Effector memory CD4-positive, alpha-beta T cell (primary cell): Measurements from ENCODE around the gene ESR1.
"Not testable (repeated sequence)": the region's sequence is repeated elsewhere in the genome, so short reads cannot be mapped to it uniquely, and the experiment has no call there.

Source experiments
- DNase-seq, 3 donors: peaks; one replicate each; pipeline ENCODE4 v3.0.0-alpha.2; 2020
- H3K27ac ChIP-seq: 2 replicates; pipeline ENCODE4 v1.7.0; 2013; ENCODE audit warnings: mild to moderate bottlenecking, low read length, moderate library complexity; ENCODE audit not compliant: insufficient read depth, poor library complexity, severe bottlenecking
- H3K27me3 ChIP-seq: replicated peaks from 2 replicates; pipeline ENCODE4 v1.7.0; 2013; ENCODE audit warnings: mild to moderate bottlenecking, low read length; ENCODE audit not compliant: insufficient read depth, control insufficient read depth, poor library complexity, severe bottlenecking
- H3K36me3 ChIP-seq: 2 replicates; pipeline ENCODE4 v1.7.0; 2013; ENCODE audit warnings: mild to moderate bottlenecking, low read length, moderate library complexity; ENCODE audit not compliant: control insufficient read depth, insufficient read depth
- H3K4me1 ChIP-seq: 2 replicates; pipeline ENCODE4 v1.7.0; 2013; ENCODE audit warnings: low read length, mild to moderate bottlenecking; ENCODE audit not compliant: control insufficient read depth, insufficient read depth, poor library complexity, severe bottlenecking
- H3K4me3 ChIP-seq: 2 replicates; pipeline ENCODE4 v1.7.0; 2013; ENCODE audit warnings: low read length, low read depth, mild to moderate bottlenecking; ENCODE audit not compliant: insufficient read depth, poor library complexity, severe bottlenecking
- H3K9me3 ChIP-seq: 2 replicates; pipeline ENCODE4 v1.7.0; 2013; ENCODE audit warnings: mild to moderate bottlenecking, low read length, moderate library complexity; ENCODE audit not compliant: control insufficient read depth

The ESR1 gene

DNA sequence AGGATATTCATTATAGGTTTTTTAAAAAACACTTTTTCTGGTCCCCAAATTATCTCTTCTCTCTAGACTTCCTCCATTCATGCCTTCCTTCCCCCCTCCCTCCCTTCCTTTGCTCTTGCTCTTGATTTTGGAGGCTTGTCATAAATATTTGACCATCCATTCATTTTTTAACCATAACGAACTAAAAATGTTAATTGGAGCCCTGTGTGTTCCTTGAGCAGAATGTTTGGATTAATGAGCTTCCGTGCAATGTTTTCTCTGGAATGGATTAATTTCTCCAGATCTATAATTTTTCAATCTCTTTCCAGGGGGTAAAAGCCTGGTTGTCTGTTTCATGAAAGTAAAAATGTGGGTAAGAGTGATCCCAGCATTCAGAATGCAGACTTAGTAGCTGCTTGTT lies 155.5 kb downstream of the ESR1 start:
- Histone ChIP-seq H3K27ac (no peak overlapping the region), H3K36me3 (no peaks in the 10 kb centered on the region), H3K4me3 (no peak overlapping the region), H3K27me3 (no peaks in the 10 kb centered on the region), H3K4me1 (no peaks in the 10 kb centered on the region), H3K9me3 (no peaks in the 10 kb centered on the region)
- DNase-seq, result no peak

DNA sequence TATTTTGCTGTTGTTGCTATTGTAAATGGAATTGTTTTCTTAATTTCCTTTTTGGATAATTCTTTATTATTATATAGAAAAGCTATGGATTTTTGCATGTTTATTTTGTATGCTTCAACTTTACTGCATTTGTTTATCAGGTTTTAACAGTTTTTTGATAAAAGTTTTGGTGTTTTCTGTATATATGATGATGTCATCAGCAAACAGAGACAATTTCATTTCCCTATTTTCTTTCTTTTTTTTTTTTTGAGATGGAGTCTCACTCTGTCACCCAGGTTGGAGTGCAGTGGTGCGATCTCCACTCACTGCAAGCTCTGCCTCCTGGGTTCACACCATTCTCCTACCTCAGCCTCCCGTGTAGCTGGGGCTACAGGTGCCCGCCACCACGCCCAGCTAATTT lies 156.9 kb downstream of the ESR1 start:
- H3K27me3 ChIP-seq, H3K4me1 ChIP-seq, H3K9me3 ChIP-seq, H3K27ac ChIP-seq, H3K4me3 ChIP-seq, DNase-seq, H3K36me3 ChIP-seq: not testable (repeated sequence)

- no peaks in the 10 kb centered on the region for H3K27me3 ChIP-seq
- H3K9me3 ChIP-seq, result no peaks in the 10 kb centered on the region
- no peaks in the 10 kb centered on the region for H3K36me3 ChIP-seq
- no peak overlapping the region for H3K27ac ChIP-seq
- DNase-seq, result no peak
- H3K4me1 ChIP-seq, result no peaks in the 10 kb centered on the region
- H3K4me3 ChIP-seq, result no peak overlapping the region
Observed at GRCh38 chr6:151974061-151974617, 166.7 kb downstream of the ESR1 start.

DNA sequence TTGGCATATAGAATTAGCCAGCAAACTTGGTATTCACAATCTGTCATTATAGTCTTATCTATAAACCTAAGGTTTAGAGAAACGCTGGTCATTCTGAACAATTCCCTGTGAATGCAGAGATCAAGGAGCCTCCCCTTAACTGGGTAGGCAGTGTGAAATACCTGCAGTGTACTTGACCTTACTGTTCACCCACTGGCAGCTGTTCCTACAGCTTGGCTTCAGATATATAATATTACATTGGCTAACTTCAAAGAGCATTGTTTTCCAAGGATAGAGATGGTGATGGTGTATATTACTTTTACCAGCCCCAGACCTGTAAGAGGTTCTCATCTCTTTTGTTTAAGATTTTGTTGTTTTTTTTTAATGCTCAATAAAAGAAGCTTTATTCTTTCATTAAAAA lies 168.3 kb downstream of the ESR1 start:
- Histone ChIP-seq H3K27me3 (no peaks in the 10 kb centered on the region), H3K27ac (no peak overlapping the region), H3K36me3 (no peaks in the 10 kb centered on the region), H3K4me3 (no peak overlapping the region), H3K9me3 (no peaks in the 10 kb centered on the region), H3K4me1 (no peaks in the 10 kb centered on the region)
- DNase-seq, result no peak

GRCh38 chr6:151988199-151988598 lies 180.7 kb downstream of the ESR1 start:
- H3K4me3 ChIP-seq, H3K4me1 ChIP-seq, H3K27me3 ChIP-seq, H3K36me3 ChIP-seq, H3K9me3 ChIP-seq, DNase-seq, H3K27ac ChIP-seq: not testable (repeated sequence)

- DNase-seq, result no peak
- Histone ChIP-seq H3K4me3 (no peak overlapping the region), H3K27ac (no peak overlapping the region), H3K4me1 (no peaks in the 10 kb centered on the region), H3K9me3 (no peaks in the 10 kb centered on the region), H3K36me3 (no peaks in the 10 kb centered on the region), H3K27me3 (no peaks in the 10 kb centered on the region)
Observed at GRCh38 chr6:151992091-151992490, 184.6 kb downstream of the ESR1 start.

GRCh38 chr6:151993364-151993763 lies 185.9 kb downstream of the ESR1 start:
- Histone ChIP-seq H3K36me3 (no peaks in the 10 kb centered on the region), H3K4me1 (no peaks in the 10 kb centered on the region), H3K4me3 (no peak overlapping the region), H3K27me3 (no peaks in the 10 kb centered on the region), H3K27ac (no peak overlapping the region), H3K9me3 (no peaks in the 10 kb centered on the region)
- no peak for DNase-seq

DNA sequence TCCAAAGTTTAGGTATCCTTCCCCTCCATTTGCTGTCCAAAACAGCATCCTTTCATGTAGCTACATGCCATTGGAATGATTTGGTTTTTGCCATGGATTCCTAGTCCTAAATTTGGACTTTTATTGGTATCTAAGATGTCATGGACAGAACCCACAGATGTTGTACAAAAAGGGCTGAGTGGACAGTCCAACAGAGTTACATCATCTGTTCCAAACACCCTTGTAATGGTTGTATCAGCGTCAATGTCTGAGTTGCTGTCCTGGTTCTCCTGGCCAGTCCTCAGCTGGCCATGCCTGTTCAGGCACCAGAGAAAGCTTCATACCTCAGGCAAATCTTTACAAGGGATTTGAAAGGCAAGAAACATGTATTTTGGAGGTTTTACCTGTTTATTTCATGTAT lies 191.3 kb downstream of the ESR1 start:
- no peaks in the 10 kb centered on the region for H3K9me3 ChIP-seq
- DNase-seq, result no peak
- no peak overlapping the region for H3K4me3 ChIP-seq
- H3K27ac ChIP-seq, result no peak overlapping the region
- no peaks in the 10 kb centered on the region for H3K4me1 ChIP-seq
- H3K27me3 ChIP-seq, result no peaks in the 10 kb centered on the region
- no peaks in the 10 kb centered on the region for H3K36me3 ChIP-seq

DNA sequence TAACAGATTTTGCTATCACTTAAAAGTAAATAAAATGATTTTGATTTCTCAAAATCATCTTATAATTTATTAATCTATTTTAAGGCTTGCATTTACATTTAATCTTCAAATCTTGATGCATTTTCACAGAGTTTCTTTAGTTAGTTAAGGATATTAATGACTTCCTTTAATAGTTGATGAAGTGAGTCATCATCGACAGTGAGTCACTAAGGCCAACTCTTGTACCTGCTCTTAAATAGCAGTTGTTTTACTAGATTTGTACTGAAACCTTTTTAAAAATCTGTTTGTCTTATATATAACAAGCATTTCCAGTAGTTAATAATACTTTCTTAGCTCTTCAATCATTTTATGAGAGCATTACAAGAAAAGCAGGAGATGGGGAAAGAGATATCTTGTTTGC lies 191.7 kb downstream of the ESR1 start:
- Histone ChIP-seq H3K9me3 (no peaks in the 10 kb centered on the region), H3K36me3 (no peaks in the 10 kb centered on the region), H3K27me3 (no peaks in the 10 kb centered on the region), H3K27ac (no peak overlapping the region), H3K4me1 (no peaks in the 10 kb centered on the region), H3K4me3 (no peak overlapping the region)
- DNase-seq, result no peak

DNA sequence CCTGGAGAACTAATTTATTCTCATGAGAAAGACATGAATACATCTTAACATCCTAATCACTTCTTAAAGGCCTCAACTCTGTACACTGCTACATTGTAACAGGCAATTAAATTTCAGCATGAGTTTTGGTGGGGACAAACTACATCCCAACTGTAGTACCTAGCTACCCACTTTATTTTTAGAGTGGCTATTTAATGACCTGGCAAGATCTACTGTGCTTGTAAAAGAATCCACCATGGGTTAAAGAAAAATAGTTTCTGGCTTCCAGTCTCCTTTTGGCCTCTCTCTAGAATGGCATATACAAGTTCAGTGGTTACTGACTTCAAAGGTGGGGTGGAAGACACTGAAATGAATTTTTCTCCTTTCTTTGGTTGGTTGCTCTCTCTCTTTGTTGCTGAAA lies 193.9 kb downstream of the ESR1 start:
- Histone ChIP-seq H3K4me3 (no peak overlapping the region), H3K9me3 (no peaks in the 10 kb centered on the region), H3K27me3 (no peaks in the 10 kb centered on the region), H3K27ac (no peak overlapping the region), H3K36me3 (no peaks in the 10 kb centered on the region), H3K4me1 (no peaks in the 10 kb centered on the region)
- DNase-seq, result no peak

DNA sequence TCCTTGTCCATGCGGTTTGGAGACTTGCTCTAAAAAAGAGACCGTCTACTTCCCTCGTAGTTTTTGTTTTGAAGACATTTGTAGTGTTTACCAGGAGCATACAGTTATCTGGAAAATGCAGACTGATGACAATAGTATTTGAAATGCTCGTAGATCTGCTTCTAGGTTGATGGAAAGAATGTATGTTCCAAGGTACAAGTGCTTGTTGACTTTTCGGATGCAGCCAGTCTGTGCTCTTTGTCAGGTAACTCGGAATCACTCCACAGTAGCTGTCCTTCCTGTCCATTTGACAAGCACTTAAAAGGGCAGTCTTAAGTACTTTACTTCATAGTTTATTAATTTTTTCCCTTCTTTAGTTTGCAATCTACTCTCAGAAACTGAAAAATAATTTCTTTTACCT lies 194.8 kb downstream of the ESR1 start:
- Histone ChIP-seq H3K4me3 (no peak overlapping the region), H3K27me3 (no peaks in the 10 kb centered on the region), H3K36me3 (no peaks in the 10 kb centered on the region), H3K27ac (no peak overlapping the region), H3K9me3 (no peaks in the 10 kb centered on the region), H3K4me1 (no peaks in the 10 kb centered on the region)
- DNase-seq, result no peak
